Kidney epithelial cell (primary cell): ENCODE results near the gene GPC6. TPM values are rescaled to one million over a fixed set of nuclear protein-coding genes. Genes with fewer than 3 reads are reported as not detected.

ENCODE experiments used
- DNase-seq: peaks from one replicate; pipeline ENCODE4 v3.0.0-alpha.2; 2010; ENCODE audit warnings: low read depth
- H3K27me3 ChIP-seq: 2 replicates; pipeline ENCODE4 v1.6.0; 2011; ENCODE audit warnings: low read length; ENCODE audit not compliant: control insufficient read depth, insufficient read depth
- H3K36me3 ChIP-seq: 2 replicates; pipeline ENCODE4 v1.5.1; 2011; ENCODE audit warnings: low read length; ENCODE audit not compliant: control insufficient read depth, insufficient read depth
- H3K4me3 ChIP-seq: 2 replicates; pipeline ENCODE4 v1.5.1; 2011; ENCODE audit warnings: low read depth, mild to moderate bottlenecking, control low read depth, low read length
- total RNA-seq: library from RNA; depleted of rRNA; stranded (reverse); fragments of >200 nt; gene quantifications from 2 replicates; pipeline ENCODE4 v1.2.3, GENCODE V29; 2015
- TF ChIP-seq, protein P1 (sequence below): IDR thresholded peaks from 2 replicates; pipeline ENCODE4 v1.5.1; 2011; ENCODE audit warnings: mild to moderate bottlenecking, moderate library complexity, low read length, control low read depth, inconsistent platforms; ENCODE audit not compliant: insufficient read depth, poor library complexity, severe bottlenecking

The GPC6 gene
- total RNA-seq, 1 donor from 2014 or later = 62.7 TPM

DNA sequence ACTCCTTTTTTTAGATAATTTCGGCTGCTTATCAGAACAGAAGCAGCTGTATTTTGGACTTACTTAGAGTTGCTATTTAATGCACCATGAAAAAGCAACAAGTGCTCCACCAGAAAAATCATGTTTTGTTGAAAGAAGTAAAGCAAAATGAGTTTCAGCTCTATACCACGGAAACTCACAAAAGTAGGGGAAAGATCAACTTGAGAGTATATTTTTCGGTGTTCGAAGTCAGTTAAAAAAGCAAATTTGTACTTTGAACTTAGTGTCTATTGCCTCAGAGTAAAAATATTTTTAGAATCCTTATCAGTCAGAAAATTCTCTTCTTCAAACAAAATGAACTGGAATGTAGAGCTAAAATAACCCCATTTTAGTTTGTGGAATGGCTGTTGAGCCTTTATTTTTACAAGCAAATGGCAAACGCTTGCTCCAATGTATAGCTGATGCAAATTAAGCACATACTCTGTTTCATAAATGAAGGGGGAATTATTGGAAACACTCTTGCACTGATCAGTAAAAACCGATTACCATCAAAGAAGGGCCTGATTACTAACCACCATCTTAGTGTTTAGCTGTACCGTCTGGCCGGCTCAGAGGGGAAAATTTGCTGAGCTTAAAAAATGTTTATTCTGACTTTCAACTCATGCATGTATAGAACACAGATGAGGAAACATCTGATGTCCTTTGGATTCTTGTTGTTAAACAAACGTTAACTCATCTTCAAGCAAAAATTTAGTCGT is 540.7 kb downstream of the GPC6 start:
- no peak for DNase-seq
- Histone ChIP-seq H3K36me3 (no peaks in the 10 kb centered on the region), H3K27me3 (no peaks in the 10 kb centered on the region), H3K4me3 (no peak overlapping the region)
- TF ChIP-seq, protein P1, sequence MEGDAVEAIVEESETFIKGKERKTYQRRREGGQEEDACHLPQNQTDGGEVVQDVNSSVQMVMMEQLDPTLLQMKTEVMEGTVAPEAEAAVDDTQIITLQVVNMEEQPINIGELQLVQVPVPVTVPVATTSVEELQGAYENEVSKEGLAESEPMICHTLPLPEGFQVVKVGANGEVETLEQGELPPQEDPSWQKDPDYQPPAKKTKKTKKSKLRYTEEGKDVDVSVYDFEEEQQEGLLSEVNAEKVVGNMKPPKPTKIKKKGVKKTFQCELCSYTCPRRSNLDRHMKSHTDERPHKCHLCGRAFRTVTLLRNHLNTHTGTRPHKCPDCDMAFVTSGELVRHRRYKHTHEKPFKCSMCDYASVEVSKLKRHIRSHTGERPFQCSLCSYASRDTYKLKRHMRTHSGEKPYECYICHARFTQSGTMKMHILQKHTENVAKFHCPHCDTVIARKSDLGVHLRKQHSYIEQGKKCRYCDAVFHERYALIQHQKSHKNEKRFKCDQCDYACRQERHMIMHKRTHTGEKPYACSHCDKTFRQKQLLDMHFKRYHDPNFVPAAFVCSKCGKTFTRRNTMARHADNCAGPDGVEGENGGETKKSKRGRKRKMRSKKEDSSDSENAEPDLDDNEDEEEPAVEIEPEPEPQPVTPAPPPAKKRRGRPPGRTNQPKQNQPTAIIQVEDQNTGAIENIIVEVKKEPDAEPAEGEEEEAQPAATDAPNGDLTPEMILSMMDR = no peak

DNA sequence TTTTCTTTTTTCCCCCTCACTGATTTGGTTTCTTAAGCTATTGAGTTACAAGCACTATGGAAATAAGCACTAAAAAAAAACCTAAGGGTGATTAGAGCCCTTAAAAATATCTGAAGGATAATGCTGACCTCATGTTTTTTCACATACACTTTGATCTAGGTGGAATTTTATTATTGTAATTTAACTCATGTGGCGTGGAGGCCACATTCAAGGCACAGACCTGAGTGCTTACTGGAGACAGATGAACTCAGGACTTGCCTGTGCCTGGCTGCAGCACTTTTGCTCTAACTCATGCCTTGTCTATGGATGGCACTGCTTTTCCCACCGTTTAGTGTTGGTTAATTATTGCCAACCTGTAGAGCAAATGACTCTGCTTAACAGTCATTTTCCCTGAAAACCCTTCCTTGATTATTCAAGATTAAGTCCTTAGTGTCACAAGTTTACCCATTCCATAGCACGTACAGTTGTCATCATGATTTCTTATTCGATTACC is 541.4 kb downstream of the GPC6 start:
- peak; percentile 60 for DNase-seq
- no peaks in the 10 kb centered on the region for H3K27me3 ChIP-seq
- TF ChIP-seq, protein P1 = no peak
- H3K4me3 ChIP-seq = no peak overlapping the region
- no peaks in the 10 kb centered on the region for H3K36me3 ChIP-seq

GRCh38 chr13:93769101-93769500 is 542.5 kb downstream of the GPC6 start:
- DNase-seq = no peak
- Histone ChIP-seq H3K27me3 (no peaks in the 10 kb centered on the region), H3K36me3 (no peaks in the 10 kb centered on the region), H3K4me3 (no peak overlapping the region)
- TF ChIP-seq, protein P1 = no peak

DNA sequence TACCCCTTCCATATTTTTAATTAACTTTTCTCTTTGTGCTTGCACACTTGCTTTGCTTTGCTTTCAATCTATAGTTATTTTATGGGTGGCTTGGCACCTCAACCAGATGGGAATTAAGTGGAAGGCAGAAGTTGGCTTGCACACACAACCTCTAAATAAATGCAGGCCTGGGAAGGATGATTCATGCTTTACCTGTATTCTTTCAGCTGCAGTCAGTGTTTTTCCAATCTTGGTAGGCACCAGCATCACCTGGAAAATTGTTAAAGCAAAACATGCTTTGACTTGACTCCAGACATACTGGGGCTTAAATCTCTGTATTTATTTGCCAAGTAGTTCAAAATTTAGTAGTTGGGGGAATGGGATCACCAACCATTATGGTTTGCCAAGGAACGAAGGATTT is 543.0 kb downstream of the GPC6 start:
- TF ChIP-seq, protein P1 = no peak
- no peaks in the 10 kb centered on the region for H3K27me3 ChIP-seq
- H3K4me3 ChIP-seq = no peak overlapping the region
- no peak for DNase-seq
- no peaks in the 10 kb centered on the region for H3K36me3 ChIP-seq

- DNase-seq = no peak
- Histone ChIP-seq H3K27me3 (no peaks in the 10 kb centered on the region), H3K36me3 (no peaks in the 10 kb centered on the region), H3K4me3 (no peak overlapping the region)
- TF ChIP-seq, protein P1 = no peak
Measured at GRCh38 chr13:93771227-93771626, 544.6 kb downstream of the GPC6 start.

- no peak overlapping the region for H3K4me3 ChIP-seq
- DNase-seq = no peak
- H3K27me3 ChIP-seq = no peaks in the 10 kb centered on the region
- TF ChIP-seq, protein P1 = no peak
- H3K36me3 ChIP-seq = no peaks in the 10 kb centered on the region
Measured at GRCh38 chr13:93771782-93772181, 545.2 kb downstream of the GPC6 start.
